Nucleus accumbens (tissue), 56 donors: Measurements from ENCODE around the gene KCNT1.

Experiments
- DNase-seq, 56 donors: peaks; one replicate each; lab custom pipeline; 2025; lab: John Stamatoyannopoulos, UW

The KCNT1 gene

DNA sequence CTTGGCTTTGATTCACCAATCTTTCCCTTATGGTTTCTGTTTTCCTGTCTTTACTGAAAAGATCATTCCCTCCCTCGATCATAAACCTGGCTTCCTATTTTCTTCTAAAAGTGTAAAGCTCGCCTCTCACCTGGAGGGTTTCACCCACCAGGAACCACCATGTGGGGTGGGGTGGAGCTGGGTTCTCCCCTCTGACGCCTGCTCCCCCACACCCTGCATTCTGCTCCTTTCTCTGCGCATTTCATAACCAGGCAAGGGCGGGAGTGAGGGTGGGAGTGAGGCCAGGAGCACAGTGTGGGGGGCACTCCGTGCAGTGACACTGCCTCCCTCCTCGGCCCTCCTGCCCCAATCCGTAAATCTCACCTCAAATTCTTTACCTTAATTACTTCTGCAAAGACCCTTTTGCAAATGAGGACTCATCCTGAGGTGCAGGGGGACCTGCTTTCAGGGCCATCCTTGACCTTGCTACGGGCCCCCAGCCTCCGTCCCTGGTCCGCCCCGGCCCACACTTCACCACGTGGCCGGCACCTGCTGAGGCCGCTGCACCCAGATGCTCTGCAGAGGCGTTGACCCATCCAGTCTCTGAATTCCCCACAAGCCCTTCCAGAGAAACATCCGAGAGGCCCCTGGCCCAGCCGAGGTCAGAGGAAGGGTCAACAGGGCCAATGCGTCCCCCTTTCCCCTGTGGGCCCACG, 59.3 kb downstream of the KCNT1 start:
- peak in 17 of 56 donors; percentile 4 to 55 (median 19) for DNase-seq

DNA sequence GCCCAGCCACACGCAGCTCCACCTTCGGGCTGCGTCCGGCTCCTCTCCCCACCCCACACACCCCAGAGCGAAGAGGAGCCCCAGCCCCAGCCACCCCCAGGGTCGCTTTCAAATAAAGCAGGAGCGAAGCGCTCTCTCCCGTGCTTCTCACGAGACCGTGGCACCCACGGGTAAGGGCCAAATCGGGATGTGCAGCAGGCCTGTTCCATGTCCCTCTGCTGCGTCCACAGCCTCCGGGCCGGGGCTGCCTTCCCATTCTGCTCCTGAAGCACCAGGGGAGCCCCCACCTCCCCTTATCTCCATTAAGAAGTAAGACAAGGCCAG, 59.8 kb downstream of the KCNT1 start:
- DNase-seq, result no peak

DNA sequence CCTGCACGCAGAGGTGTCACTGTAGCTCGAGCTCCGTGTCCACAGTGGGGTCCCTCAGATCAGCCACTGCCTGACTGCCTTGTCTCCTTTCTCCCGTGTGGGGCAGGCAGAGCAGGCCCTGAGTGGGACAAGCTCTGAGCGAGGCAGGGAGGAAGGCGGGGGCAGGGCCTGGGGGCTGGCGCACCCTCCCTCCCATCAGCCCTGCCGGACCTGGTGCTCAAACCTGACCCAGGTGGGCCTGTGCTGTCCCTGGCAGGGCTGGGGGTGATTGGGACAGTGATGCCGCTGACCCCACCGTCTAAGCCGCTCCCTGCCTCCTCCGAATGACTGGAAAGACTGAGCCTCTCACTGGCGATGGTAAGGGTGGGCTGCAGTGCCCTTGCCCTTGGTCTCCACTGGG, 60.9 kb downstream of the KCNT1 start:
- DNase-seq, result no peak

DNA sequence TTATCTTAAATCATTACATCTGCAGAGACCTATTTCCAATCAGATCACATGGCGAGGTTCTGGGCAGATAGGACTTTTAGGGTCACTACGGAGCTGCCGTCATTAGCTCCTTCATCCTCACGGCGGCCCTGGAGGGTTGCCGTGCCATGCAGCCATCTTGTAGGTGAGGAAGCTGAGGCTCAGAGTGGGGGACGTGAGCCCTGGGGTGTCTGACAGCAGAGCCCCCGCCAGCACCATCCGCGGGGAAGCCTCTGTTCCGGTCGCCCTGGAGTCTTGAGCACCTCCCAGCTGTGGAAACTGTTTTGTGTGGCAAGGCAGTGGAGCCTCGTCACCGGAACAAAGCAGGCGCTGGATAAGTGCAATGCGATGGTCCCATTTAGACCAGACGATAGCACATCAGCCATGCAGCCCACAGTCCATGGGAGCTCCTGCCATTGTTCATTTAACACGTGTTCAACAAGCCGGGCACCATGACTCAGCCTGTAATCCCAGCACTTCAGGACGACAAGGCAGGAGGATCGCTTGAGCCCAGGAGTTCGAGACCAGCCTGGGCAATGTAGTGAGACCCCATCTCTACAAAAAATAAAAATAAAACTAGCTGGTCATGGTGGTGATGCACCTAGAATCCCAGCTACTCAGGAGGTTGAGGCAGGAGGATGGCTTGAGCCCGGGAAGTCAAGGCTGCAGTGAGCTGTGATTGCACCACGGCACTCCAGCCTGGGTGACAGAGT, 61.9 kb downstream of the KCNT1 start:
- no peak for DNase-seq

DNA sequence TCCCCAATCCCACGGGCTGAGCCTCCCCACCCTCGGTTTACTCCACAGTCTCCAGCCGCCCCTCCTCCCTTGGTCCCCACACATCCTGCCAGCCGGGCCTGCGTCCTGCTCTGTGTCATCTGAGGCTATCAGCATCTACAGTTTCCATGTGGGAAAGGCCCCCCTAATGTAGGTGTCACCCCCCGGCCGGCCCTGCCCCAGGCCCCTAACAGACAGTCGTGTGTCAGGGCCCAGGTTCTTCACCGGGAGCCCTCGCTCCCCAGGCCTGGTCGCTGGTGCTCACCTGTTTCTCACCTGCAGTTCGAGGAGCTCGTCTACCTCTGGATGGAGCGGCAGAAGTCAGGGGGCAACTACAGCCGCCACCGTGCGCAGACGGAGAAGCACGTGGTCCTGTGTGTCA, 62.7 kb downstream of the KCNT1 start:
- DNase-seq, result no peak

DNA sequence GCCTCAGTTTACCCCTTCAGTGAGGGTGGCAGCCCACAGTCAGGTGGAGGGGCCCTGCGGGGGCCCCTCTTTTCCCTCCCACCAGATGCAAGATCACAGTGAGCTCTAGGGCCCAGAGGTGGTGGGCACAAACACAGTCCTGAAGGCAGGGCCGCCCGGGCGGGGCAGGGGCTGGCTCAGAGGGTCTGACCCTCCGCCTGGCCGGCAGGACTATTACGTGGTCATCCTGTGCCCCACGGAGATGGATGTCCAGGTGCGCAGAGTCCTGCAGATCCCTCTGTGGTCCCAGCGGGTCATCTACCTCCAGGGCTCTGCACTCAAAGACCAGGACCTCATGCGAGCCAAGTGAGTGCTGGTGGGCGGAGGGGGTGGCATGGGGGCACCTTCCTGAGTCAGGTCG, 63.4 kb downstream of the KCNT1 start:
- DNase-seq, result no peak

DNA sequence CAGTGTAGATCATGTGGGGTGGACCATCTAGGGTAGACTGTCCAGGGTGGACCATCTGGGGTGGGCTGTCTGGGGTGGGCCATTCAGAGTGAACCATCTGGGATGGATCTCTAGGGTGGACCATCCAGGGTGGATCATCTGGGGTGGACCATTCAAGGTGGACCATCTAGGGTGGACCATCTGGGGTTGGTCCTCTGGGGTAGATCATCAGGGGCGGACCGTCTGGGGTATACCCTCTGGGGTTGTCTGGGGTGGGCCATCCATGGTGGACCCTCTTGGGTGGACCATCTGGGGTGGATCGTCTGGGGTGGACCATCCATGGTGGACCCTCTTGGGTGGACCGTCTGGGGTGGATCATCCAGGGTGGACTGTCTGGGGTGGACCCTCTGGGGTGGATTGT, 64.3 kb downstream of the KCNT1 start:
- DNase-seq, result peak in 1 of 56 donors; percentile 47

DNA sequence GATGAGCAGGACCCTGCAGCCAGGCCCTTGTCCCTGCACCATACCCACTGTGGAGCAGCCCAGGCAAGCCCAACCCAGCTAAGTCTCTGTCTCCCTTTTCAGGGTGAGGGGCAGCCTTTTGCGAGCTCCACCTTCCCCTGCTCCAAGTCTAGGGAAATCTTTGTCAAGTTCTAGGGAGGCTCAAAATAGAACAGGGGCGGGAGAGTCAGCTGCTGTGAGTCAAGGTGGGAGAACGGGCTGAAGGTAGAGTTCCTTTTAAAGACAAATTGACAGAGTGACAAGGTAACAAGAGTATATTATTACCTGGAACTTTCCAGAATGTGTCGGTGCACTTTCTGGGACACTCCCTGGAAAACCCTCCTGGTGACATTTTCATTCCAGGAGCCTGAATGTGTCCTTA, 64.7 kb downstream of the KCNT1 start:
- DNase-seq, result peak in 17 of 56 donors; percentile 5 to 58 (median 37)

DNA sequence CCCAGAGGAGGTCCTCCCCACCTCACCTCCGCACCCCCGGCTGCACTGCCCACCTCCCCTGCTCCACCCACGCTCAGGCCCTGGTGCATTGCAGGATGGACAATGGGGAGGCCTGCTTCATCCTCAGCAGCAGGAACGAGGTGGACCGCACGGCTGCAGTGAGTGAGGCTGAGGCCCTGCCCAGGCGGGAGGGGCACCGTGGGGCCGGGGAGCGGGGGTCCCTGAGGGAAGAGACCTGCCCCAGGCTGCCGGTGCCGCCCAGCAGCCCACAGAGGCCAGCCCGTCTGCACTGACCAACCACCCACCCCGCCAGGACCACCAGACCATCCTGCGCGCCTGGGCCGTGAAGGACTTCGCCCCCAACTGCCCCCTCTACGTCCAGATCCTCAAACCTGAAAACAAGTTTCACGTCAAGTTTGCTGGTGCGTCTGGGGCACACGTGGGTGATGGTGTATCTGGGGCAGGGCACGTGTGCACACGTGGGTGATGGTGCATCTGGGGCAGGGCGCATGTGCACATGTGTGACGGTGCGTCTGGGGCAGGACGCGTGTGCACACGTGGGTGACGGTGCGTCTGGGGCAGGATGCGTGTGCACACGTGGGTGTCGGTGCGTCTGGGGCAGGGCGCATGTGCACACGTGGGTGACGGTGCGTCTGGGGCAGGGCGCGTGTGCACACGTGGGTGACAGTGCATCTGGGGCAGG, 66.7 kb downstream of the KCNT1 start:
- no peak for DNase-seq

DNA sequence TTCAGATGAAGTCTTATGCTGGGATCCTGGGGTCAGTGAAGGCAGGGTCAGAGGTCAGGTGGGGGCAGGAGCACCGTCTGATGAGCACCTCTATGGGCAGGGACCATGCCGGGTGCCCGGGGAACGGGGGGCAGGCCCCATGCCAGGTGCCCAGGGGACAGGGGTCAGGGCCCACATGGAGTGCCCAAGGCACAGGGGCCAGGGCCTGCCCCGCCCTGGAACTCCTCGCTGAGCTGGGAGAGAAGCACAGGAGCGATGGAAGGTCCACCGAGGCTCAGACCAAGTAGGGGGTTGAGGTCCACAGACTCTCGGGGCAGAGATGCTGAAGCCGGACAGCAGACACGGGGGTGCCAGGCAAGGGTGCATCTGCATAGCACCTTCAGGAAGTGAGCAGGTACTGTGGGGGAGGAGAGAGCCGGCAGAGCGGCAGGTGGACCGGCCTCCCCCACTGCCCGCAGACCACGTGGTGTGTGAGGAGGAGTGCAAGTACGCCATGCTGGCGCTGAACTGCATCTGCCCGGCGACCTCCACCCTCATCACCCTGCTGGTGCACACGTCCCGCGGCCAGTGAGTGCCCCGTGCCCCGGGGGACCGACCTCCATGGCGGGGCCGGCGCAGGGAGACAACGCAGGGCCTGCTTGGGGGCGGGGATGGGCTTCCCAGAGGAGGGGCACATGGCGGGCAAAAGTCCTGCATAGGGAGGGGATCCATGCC, 67.7 kb downstream of the KCNT1 start:
- DNase-seq, result no peak

DNA sequence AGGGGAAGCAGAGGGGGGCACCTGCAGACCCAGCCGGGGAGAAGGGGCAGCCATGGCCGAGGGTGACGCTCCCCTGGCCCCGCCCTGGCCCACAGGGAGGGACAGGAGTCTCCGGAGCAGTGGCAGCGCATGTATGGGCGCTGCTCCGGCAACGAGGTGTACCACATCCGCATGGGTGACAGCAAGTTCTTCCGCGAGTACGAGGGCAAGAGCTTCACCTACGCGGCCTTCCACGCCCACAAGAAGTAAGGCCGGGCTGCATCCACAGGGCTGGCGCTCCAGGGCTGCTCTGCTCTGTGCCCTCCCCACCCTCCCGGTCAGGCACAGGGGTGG, 68.2 kb downstream of the KCNT1 start:
- no peak for DNase-seq

DNA sequence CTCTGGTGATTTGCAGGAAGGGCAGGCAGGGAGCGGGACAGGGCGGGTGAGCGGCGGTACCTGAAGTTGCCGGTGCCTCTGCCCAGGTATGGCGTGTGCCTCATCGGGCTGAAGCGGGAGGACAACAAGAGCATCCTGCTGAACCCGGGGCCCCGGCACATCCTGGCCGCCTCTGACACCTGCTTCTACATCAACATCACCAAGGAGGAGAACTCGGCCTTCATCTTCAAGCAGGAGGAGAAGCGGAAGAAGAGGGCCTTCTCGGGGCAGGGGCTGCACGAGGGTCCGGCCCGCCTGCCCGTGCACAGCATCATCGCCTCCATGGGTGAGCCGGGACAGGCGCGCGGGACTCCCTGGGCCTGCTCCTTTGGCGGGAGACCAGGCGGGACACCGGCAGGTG, 68.8 kb downstream of the KCNT1 start:
- DNase-seq, result no peak

DNA sequence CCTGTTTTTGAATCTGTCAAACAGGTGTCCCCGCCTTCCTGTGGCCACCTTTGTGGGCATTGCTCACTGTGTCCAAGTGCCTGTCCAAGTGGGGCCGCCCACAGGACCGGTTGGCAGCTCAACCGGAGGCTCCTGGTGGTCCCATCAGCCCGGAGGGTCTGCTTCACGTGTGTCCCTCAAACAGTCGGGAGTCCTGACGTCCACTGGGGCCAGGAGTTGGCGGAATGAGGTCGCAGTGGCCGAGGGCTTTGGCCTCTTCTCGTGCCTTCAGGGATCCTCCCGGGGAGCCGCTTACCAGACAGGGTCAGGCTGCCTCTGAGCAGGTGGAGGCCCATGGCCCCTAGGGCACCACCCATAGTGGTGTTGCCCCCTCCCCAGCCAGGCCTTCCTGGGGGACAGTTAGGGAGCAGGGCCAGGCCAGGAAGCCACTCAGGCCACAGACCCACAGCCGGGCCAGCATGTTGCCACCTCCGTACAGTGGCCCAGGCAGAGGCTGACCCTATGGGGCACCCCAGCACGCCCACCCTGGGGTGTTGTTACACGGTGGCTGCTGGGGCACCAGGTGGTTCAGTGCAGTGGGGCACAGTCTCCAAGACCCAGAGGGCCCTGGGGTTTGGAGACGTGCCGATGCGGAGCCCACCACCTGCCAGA, 69.5 kb downstream of the KCNT1 start:
- DNase-seq, result no peak

DNA sequence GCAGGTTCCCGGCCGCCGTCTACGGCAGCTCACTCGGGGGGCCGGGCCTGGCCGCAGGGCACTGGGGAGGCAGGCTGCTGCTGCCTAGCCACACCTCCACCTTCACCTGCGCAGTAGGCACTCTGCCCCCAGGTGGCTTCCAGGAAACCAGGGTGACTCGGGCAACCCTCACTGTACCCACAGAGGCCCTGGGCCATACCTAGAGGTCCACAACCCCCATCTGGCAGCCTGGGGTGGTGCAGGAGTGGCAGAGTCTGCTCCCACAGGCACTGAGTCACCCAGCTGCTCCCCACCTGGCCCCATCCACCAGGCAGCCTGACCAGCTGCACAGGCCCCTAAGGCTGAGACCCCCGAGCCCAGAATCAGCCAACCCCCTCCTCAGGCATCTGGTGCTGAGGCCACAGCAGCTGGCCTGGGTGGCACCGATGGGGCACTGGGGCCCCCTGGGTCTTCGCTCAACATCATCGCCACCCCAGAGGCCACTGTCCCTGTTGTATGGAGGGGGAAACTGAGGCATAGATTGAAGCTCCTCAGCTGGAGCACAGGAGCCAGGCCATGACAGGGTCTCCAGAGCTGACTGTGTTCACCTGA, 70.2 kb downstream of the KCNT1 start:
- DNase-seq, result no peak

DNA sequence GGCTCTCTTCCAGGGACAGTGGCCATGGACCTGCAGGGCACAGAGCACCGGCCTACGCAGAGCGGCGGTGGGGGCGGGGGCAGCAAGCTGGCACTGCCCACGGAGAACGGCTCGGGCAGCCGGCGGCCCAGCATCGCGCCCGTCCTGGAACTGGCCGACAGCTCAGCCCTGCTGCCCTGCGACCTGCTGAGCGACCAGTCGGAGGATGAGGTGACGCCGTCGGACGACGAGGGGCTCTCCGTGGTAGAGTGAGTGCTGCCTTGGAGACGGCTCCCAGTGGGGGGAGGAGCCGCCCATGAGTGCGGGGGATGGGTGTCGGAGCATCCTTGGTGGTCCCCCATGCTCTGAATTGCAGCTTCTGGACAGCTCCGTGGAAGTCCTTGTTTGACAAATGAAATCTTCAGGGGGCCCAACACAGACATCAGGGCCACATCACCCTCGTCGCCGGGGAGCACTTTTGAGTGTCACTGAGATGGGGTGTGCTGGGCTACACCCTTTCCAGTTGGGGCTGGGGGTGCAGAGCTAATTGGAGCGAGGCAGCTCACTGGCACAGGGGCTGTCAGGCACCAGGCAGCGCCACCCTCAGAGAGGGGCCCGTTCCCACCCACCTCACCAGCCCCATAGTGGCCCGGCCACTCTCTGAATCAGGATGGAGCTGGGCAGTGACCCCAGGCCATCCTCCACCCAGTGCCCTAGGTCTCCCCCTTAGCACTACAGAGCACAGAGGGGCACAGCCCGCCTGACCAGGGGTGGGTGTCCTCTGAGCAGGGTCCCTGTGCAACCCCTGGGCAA, 70.9 kb downstream of the KCNT1 start:
- DNase-seq, result no peak

DNA sequence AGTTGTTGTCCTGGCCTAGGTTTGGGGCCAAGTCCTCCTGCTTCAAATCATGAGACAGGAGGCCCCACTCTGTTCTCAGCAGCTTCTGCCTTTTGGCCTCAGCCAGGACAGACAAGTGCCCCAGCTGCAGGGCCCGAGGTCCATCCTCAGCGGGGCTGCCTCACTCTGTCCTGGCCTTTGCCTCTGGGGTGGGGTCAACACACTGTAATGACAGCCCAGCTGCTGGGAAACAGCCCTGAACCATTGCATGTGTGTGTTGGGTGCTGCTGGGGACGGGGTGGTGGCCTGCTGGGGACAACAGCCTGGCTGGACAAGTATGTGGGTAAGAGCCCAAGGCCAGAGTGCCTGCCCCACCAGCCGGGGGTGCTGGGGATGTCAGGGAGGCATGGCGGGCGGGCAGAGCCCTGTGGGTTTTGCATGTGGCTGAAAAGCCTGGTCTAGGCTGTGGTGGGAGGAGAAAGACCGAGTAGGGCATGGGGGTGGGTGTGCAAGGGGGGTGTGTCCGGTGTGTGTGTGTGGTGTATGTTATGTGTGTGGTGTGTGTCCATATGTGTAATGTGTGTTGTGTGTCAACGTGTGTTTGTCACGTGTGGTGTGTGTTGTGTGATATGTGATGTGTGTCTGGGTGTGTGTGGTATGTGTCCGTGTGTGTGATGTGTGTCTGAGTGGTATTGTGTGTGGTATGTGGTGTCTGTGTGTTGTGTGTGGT, 71.7 kb downstream of the KCNT1 start:
- no peak for DNase-seq

DNA sequence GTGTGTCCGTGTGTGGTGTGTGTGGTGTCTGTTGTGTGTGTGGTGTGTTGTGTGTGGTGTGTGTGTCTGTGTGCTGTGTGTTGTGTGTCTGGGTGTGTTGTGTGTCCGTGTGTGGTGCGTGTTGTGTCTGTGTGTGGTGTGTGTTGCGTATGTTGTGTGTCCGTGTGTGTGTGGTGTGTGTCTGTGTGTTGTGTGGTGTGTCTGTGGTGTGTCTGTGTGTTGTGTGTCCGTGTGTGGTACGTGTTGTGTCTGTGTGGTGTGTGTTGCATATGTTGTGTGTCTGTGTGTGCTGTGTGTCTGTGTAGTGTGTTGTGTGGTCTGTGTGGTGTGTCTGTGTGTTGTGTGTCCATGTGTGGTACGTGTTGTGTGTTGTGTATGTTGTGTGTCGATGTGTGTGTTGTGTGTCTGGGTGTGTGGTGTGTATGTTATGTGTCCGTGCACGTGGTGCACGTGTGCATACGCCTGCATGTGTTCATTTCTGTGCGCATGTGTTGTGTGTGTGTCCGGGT, 72.3 kb downstream of the KCNT1 start:
- no peak for DNase-seq

DNA sequence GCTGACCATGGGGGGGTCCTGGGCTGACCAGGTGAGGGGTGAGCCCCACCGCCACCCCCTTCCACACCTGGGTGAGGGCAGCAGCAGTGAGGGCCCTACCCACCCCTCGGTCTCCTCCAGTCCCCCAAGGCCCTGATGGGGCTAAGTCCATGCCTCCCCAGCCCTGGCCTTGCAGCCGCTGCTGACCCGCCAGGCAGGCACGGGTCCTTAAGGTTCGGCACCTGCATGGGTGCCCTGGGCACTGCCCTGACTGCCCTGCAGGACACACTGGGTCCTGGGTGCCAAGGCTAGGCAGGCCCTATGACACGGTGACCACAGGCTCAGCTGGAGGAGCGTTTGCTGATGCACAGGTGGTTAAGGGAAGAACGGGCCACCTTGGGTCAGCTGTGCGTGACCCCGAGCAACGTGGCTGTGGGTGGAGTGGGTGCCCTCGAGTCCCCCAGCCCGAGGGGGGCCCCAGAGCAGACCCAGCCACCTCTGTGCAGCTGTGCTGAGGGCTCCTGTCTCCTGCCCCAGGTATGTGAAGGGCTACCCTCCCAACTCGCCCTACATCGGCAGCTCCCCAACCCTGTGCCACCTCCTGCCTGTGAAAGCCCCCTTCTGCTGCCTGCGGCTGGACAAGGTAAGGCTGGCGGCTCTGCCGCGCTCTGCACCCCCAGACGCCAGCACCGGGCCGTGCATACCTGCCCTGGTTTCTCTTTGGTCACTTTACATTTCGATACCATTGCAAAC, 73.0 kb downstream of the KCNT1 start:
- no peak for DNase-seq
